Activated CD8-positive, alpha-beta memory T cell treated with anti-CD3 and anti-CD28 coated beads, Interleukin-2, amount 50 U/mL, for 1 hour (primary cell): ENCODE data around the gene BMAL1.

Source experiments
- DNase-seq: peaks from one replicate; pipeline ENCODE4 v3.0.0-alpha.2; 2020; ENCODE audit errors: extremely low read depth

BMAL1 gene

DNA sequence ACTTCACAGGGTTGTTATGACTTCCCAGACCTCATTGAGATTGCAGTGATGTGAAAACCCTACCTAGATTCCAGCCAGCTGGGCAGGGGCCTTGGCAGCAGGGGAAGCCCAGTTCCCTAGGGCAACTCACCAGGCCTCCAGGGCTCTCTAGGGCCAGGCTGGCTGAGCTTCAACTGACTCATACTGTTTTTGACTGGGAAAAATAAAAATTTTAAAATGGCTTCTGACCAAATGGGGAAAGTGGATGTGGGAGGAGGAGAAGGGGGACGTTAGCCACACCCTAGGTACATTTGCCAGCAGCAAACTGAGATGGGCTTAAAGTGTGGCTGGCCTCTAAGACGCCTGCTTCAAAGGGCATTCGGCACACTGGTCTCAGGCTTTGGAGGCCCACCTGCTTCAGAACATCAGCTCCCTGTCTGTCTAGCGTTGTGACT is 39.0 kb downstream of the BMAL1 start:
- DNase-seq, result no peak

DNA sequence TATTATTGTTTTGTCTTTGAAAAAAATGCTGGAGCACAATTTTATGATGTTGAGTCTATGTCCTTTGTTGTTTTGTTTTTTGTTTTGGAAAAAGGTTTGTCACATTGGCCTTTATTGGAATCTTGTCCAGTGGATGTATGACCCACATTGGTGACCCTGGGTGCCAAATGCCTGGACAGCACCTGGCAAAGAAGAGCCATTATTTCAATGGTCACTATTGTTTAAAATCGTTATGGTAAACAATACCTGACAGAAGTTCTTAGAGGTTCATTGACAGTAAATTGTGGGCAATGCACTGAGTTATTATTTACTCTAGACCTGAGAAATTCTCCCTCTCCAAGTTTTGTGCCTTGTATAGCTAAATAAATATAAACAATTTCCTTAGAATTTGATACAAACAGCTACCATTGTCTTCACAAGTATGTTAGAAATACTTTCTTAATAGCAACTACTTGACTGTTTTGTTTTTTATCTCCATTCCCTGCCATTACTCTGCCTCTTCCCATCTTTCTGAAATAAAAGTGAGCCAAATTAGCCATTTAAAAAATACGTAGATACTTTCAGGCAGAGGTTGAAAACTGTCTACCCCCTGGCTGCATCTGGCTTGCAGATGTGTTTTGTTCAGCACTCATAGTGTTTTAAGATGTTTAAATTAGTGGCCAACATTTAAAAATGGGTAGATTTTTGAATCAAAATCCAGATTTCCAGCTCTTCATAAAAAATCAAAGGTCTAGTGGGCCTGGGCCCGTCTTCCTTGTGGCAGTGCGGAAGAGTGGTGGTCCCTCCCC is 39.9 kb downstream of the BMAL1 start:
- DNase-seq, result no peak

DNA sequence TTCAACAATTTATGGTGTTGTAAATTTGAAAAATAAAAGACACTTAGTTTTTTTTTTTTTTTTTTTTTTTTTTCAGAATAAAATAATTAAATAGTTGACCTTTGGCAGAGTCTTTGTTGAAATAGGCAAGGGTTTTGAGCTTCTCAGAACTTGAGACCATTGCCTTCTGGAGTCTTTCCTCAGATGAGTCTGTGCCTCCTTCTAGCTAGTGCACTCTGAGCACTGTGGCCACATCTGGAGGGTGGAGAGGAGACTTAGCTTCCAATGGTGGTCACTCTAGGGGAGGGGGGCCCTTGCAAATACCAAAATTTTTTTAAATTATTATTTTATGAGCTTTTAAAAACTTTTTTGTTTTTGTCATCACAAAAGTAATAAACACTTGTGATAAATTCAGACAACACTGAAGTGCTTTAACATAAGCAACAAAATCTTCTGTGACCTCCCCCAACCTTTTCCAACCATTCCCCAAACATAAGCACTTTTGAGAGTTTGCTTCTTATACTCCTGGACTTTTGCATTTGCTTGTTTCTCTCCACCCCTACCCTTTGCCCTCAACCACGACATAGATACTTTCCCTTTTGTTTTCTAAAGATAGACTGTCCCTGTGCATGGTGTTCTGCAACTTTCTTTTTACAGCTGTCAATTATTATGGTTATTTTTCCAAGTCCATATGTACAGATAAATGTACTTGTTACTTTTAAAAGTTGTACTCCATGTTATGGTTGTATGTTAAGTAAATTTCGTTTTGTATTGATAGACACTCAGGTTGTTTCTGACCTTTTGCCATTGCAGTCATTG is 41.1 kb downstream of the BMAL1 start:
- no peak for DNase-seq

DNA sequence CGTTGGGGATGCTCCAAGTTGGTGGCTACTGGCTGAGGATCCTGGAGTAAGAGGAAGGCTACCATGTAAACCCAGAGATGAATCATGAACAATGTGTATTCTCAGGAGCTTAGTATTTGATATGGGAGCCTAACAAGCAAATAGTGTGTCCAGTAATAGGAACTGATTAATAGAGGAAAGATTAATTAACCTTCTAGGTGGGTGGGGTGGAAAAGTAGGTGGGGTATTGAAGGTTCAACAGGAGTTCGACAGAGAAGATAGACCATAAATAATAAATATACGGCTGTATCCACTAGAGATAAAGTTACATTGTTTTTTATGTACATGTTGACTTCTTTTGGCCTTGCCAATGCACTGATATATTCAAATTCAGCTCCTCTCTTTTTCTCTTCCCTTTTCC is 43.1 kb downstream of the BMAL1 start:
- no peak for DNase-seq

DNA sequence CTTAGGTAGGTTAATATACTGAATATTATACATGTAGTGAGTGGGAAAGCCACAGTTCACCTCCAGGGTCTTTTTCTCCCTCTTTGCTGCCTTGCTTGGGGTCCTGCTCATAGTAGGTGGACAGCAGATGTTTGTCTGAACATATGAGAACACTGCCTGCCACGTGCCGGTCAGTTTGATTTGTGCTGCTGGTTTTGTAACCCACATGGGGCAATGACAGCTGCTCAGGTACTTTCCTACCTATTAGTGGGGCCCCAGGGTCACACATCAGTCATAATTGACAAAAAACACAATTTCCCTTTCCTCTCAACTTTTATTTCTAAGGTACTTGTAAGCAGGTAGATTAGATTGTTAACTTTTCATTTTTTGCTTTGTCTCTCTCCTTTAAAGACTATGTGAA is 43.8 kb downstream of the BMAL1 start:
- no peak for DNase-seq

DNA sequence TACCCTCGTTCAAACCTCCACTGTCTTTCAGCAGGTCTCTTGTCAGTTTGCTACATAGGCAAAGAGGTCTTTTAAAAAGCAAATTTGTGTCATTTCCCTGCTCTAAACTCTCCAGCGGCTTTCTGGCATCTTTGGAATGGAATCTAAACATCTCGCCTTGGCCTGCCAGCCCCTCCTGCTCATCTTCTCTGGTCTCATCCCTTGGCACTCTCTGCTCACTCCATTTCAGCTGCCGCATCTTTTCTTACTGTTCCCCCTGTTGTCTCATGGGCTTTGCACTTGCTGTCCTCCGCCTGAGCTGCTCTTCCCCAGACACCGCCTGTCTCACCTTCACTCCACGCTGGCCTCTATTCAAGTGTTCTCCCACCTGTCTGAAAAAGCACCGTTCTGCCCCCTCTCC is 46.6 kb downstream of the BMAL1 start:
- no peak for DNase-seq

DNA sequence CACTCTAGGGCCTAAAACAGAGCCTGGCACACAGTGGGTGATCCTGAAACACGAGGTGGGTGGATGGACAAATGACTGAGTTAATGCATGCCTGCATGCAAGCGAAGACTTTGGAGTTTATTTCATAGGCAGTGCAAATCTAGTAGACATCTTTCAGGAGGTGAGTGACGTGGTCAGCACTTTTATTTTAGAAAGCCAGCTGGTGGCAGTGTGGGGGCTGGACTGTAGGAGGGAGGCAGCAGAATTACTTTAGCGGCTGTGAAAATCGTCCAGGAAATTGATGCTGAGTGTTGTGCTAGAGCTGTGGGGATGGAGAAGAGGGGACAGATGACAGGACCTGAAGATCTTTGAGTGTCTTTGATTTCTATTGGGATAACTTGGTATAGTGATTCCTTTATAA is 47.1 kb downstream of the BMAL1 start:
- no peak for DNase-seq

DNA sequence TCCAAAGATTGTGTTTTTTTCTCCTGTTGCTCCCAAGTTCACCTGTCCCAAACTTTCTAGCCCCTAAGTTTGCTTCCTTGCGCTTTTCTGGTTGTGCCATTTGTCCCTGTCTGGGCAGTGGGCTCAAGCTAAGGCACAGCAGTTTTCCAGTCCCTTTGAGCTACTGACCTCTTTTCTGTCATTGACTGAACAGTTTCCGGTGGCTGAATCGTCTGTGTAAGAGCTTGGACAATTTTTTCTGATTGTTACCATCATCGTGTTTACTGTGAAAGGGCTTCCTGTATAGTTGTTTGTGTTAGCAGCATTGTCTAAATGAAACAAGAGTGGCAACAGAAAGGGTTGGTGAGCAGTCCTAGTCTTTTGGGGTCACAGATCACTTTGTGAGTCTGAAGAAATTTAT is 49.8 kb downstream of the BMAL1 start:
- no peak for DNase-seq

DNA sequence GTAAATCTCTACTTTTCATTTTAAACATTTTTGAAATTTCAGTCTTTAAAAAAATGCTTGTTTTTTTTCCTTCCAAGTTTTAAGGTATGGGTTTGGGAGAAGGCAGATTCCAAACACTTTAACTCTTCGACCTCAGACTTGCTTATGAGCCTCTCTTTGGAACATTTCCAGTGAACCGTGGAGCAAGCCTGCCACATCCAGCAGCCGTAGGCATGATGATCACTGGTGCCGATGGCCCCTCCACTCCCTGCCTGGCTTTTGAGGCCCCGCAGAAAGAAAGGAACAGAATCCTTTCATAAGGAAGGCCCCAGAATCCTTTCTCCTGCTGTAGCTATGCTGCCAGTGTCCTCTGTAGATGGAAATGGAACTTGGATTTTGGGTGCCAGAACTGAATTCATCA is 50.7 kb downstream of the BMAL1 start:
- DNase-seq, result no peak

DNA sequence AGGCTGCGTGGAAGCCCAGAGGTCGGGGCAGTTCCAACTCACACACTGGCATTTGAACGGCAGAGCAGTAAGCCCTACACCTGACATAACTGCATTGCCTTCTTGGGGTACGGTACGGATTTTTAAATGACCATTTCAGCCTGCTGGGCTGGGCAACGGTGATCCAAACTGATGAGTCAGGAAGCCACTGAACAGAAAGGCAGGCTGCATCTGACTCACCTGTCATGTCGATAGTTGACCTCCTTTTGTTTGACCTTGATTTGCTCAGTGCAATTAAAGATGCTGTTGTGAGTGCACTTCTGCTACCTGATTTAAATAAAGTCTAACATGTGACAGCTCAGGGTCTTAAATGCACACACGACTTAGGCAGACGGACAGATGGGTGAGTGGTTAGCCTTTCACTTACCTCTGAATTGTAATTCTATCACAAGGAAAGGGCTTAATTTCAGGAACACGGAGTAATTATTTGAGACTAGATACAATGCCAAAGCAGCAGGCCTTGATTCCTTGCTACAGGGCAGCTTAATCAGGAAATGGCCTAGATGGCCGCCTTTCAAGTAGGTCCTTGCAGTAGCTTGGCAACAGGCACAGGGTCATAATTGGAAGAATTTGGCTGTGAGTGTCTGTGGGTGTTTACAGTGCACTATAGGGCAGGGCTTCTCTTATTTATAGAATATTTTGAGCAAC is 52.2 kb downstream of the BMAL1 start:
- no peak for DNase-seq

DNA sequence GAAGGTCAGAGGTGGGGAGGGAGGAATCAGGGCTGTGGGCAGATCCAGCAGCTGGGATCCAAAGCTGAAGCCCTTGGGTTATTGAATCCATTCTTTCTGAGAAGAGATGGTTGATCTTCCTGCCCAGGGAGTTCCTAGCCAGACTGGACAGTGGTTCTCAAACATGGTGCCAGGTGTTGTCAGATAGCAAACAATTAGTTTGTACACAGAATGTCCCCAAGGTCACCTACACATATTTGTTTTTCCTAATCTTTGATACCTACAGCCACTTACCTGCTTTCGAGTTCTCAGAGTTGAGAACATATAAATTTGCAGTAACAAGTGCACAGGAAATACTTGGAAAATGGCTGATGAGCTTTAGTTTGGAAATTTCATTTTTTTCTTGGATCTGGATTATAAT is 54.5 kb downstream of the BMAL1 start:
- DNase-seq, result no peak

DNA sequence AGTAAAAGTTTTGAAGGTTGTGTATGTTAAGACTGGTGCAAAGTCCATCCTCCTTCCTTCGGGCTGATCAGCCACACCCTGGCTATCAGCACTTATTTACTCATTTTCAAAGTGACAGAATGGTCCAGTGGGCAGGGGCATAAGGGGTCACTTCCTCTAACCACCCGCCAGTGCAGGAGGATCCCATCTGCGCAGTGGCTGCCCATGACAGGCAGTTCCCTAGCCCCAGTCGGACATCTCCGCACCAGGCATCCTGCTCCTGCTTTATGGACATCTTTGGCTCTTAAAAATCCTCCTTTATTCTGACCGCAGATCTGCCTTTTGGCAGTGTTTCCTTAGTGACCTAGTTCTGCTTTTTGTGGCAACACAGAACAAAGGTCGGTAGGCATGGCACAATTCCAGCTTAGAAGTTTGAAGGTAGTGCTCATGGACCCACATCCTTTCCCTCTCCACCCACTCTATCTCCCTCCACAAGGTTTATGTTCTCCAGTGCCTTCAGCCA is 55.9 kb downstream of the BMAL1 start:
- no peak for DNase-seq

DNA sequence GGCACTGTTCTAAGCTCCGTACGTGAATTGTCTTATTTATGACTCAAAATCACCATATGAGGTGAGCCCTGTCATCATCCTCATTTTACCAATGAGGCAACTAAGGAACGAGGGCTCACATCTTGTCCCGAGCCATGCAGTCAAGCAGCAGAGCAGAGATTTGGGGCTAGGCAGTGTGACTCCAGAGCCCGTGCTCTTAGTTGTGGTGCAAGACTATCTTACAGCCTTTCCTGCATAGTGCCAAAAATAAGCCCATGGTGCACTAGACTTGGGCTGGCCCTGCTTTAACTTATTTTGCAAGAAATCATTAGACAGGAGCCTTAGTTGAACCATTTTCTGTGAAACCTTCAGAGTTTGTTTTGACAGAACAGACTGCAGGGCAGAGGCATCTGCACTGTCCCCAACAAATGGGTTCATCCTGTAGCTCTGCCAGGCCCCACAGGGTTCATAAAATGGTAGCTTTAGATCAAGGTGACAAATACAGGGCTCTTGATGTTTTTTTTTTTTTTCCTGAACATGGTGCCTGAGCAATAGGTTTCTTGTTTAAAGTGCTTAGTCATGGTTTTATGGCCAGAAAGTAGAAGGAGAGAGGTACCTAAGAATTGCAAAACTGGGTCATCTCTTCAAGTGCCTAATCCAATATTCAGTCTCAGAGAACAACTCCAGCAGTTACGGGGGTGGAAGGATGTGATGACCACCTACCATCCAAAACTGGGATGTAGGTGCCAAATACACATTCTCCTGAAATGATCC is 56.6 kb downstream of the BMAL1 start:
- DNase-seq, result no peak

DNA sequence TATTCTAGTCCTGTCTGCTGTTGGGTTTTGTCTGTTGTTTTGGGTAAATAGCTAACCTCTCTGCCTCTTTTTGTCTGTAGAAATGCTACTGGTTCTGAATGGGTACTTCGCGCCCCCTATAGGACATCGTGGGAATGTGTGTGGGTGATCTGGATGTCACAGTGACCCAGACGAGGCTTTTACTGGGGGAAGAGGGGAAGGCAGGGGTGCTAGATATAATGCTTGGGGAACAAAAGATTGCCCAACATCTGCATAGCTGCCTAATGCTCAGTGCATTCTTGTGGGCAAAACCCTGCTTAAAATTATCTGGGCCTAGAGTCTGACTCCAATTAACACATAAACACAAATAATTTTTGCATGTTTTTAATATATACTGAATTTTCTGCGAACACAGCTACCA is 57.7 kb downstream of the BMAL1 start:
- peak; percentile 29 for DNase-seq

DNA sequence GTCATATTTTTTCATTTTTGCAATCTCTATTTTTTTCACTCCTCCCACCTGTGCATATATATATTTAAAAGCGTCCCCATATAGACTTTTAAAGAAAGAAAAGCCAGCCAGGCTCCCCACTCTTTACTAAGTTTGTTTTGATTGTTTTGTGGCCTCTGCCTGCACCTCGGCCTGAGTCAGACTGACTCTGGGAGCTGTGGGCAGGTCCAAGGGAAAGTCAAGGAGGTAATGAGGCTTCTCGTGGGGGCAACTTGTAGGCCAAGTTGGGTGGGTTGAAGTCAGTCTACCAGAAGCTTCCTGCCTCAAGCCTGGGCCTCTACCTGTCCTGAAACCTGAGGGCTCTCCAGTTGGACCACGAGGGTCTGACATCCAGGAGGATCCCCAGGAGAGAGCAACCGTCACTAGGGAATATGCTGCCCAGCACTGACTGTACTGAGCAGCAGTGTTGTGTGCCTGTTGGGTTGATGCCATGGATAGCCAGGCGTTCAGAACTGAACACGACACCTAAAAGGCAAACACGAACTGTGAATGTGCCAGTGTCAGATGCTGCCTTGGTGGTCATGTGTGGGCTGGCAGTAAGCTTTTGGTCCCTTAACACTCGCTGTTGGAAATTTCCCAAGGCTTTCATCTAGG is 58.8 kb downstream of the BMAL1 start:
- DNase-seq, result no peak

DNA sequence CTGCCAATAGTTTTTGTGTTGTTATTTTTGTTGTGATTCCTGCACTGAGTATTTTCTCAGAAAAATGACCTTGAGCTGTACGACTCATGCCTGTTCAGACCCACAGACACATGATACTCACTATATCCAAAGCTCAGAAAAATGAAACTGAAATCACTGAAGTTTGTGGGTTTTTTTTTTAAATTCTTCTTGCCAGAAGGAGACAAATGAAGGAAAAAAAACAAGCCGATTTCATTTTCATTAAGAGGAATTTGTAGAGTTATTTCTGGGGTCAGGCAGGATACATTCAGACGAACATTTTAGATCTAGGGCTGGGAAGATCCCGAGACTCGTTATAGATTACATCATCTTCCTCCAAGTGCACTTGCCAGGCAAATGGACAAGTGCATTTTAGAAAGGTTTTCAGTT is 60.4 kb downstream of the BMAL1 start:
- no peak for DNase-seq

DNA sequence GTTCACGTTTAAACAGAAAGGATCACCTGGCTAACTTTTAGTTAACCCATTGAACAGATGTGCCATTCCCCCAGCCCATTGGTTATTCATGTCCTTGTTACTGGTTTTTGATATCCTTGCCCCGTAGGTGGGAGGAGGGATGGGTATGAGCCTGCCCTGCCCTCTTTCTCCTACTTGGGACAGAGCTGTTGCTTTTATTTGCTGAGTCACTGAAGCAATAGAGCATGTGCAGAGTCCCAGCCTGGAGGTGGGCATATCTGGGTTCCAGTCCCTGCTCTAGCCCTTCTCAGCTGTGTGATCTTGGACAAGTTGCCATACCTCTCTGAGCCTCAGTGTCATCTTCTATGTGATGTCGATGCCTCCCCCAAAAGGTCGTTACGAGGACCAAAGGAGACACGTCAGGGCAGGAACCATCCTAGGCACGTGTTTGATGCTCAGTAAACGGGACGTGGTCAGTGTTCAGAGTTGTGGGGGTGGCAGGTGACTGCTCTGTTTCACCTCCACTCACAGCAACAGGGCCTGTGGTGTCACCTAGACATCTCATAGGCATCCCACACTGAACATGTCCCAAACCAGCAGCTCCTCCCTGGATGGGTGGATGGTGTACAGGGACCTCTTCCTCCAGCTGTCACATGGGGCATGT is 61.0 kb downstream of the BMAL1 start:
- DNase-seq, result no peak

DNA sequence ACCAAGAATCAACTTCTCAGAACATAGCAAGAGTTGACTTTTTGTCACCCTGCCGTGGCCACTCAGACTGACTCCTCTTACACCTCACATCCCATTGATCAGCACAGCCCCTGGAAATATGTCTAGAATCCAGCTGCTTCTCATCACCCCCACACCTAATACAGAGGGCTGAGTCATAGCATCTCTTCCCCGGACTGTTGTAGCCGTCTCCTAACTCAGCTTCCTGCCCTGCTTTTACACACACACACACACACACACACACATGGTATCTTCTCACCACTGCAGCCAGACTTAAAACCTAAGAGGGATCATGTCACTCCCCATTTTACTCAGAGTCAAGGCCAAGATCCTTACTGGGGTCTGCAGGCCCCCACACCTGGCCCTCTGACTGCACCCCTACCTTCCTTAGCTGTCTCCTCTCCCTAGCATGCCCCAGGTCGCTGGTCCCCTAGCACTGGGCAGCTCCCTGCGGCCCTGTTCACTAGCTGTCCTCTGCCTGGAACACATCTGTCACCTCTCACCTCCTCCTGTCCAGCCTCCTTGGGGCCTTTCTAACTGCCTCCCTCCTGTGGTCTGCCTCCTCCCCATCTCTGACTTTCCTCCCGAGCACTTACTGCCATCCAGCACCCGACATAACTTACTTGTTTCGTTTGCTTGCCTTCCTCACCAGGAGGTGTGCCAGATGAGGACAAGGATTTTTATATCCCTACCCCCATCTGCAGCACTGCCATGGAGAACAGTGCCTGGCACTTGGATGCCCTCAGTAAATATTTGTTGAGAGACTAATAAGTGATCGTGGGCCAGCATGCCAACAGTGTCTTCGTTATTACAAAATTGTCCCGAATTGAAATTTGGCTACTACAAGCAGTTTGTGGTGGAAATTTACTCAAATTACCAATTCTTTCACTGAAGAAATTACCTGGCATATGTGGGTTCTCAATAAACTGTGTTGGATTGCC is 61.9 kb downstream of the BMAL1 start:
- DNase-seq, result no peak

DNA sequence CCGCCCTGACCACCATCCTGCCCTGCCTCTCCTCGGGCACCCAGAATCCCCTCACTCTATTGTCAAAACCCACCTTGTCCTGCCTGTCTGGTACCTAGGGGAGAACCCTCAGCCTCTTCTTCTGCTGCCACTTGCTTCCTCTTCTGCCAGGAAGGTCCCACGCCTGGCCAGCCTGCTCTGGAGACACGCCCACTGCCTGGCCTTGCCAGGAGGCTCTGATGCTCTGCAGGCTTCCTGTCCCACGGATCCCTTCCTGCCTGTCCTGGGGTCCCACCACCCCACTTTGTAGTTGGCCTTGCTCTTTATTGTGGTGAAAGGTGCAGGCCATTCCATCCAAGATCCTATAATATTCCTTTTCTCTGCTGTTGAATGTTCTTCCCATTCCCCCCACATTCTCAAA is 63.4 kb downstream of the BMAL1 start:
- DNase-seq, result no peak

DNA sequence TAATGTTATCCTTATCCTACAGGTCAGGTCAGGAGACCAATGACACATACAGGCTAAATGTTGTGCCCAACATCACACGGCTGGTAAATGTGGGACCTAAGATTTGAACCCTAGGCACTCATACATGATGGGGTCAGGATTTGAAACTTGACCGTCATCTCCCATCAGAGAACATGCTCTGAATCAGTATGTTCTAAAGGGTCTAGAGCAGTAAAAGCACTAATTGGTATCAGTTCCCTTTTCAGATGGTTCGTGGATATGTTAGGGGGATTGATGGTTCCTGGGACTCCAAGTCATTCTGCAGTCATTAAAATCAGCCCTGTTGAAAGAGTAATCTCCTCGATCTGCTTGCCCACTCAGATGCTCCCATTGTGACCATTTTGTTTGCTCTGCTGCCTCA is 65.5 kb downstream of the BMAL1 start:
- no peak for DNase-seq
